Sigmoid colon (tissue), 4 donors: ENCODE data around the gene DLGAP4.

ENCODE experiments used
- EP300 ChIP-seq, 4 donors: sonication (generic); formaldehyde crosslinking; IDR thresholded peaks; one replicate each; pipeline ENCODE4 v1.6.1; 2017; ENCODE audit warnings: antibody characterized with exemption in 4 of 4
- POLR2A ChIP-seq, 2 donors: fragments of 450-650 bp; IDR thresholded peaks; one replicate each; pipeline ENCODE4 v1.6.1; 2016; ENCODE audit warnings: antibody characterized with exemption in 2 of 2, mild to moderate bottlenecking in 2 of 2, moderate library complexity in 2 of 2
- TF ChIP-seq, protein P1 (sequence below), 4 experiments: fragments of 450-650 bp in 3 of 4; fragments of 200-600 bp in 1 of 4; IDR thresholded peaks; one replicate each; pipeline ENCODE4 v1.5.1; 2016 to 2019; ENCODE audit warnings: antibody characterized with exemption in 4 of 4, mild to moderate bottlenecking in 3 of 4, moderate library complexity in 2 of 4

DNA sequence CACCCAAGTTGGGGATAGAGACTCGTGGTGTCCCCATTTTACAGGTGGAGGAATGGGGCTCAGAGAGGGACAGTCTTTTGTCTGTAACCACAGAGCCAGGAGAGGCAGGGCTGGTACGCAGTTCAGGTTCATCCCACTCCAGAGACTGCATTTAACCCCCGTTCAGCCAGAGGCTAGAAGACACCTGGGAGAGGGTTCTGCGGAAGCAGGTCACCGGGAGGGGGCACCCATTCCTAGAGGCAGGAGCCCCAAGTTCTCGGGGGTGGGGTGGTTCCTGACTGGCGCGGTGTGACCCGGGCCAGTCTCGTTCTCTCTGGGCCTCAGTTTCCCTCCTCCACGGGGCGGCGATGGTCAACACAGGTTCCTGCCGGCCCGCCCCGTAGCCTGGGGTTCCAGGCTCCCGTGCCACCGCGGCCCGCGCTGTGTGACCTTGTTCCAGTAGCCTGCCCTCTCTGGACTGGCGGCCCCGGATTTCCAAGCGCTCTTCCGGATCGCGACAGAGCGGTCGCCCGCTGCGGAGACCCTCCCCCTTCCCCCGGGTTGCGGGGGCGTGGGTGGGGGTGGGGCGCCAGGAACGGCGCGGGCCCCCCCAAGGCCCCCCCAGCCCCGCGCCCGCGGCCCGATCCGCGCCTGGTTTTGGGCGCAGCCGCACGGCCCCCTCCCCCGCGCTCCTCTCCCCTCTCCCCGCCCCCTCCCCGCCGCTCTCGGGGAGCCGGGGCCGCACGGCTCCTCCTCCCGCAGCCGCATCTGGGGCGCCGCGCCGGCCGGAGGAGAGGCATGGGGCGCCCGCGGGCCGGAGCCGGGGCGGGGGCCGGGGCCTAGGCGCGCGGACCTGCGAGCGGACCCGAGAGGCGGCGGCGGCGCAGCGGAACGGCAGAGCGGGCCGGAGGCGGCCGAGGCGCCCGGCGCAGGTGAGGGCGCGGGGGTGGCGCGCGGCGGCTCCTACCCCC lies at the start of gene DLGAP4:
- TF ChIP-seq, protein P1, sequence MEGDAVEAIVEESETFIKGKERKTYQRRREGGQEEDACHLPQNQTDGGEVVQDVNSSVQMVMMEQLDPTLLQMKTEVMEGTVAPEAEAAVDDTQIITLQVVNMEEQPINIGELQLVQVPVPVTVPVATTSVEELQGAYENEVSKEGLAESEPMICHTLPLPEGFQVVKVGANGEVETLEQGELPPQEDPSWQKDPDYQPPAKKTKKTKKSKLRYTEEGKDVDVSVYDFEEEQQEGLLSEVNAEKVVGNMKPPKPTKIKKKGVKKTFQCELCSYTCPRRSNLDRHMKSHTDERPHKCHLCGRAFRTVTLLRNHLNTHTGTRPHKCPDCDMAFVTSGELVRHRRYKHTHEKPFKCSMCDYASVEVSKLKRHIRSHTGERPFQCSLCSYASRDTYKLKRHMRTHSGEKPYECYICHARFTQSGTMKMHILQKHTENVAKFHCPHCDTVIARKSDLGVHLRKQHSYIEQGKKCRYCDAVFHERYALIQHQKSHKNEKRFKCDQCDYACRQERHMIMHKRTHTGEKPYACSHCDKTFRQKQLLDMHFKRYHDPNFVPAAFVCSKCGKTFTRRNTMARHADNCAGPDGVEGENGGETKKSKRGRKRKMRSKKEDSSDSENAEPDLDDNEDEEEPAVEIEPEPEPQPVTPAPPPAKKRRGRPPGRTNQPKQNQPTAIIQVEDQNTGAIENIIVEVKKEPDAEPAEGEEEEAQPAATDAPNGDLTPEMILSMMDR (IDR thresholded peaks at IDR 0.05) = no peak
- no peak for TF ChIP-seq EP300 (IDR thresholded peaks at IDR 0.05)
- no peak for TF ChIP-seq POLR2A (IDR thresholded peaks at IDR 0.05)
